K562 (cell line): ENCODE data around the gene PIP5KL1. TPM values are rescaled to one million over a fixed set of nuclear protein-coding genes. Genes with fewer than 3 reads are reported as not detected.

Experiments used
- ATAC-seq: fragments of 200-7000 bp; cut with Tn5 transposase; 3 replicates; pipeline ENCODE4 v1.9.1; 2020; ENCODE audit warnings: moderate library complexity
- BruUV-seq: library from RNA; stranded (reverse); fragments of 400-500 nt; replicated peaks from 2 replicates; lab custom pipeline; 2021; lab: Mats Ljungman, UMichigan
- CTCF ChIA-PET: fragments of 300-600 bp; formaldehyde crosslinking; extraction: SDS; loops from one replicate; lab custom pipeline; 2021; ENCODE audit warnings: low intra/inter-chr PET ratio; lab: Yijun Ruan, JAX
- POLR2A ChIA-PET: fragments of 300-600, 350-650 bp; sonication (Branson Sonifier 250); formaldehyde crosslinking; extraction: SDS; loops from one replicate; lab custom pipeline; 2021; ENCODE audit warnings: antibody characterized with exemption, inconsistent platforms; lab: Yijun Ruan, JAX
- DNase-seq, 4 experiments: peaks; one replicate each; pipeline versions ENCODE4 v3.0.0 to v3.0.0-alpha.2; 2011 to 2018; ENCODE audit warnings: low spot score in 3 of 4, mixed read lengths in 3 of 4; ENCODE audit errors: extremely low read depth in 1 of 4
- FAIRE-seq: peaks from 2 replicates; lab custom pipeline; 2011; peaks lifted over from hg19 to GRCh38; lab: Jason Lieb, UNC
- H2AFZ ChIP-seq: 2 replicates; pipeline ENCODE4 v1.6.0; 2011; ENCODE audit warnings: low read depth, low read length, control low read depth, inconsistent platforms
- H3K27ac ChIP-seq: fragments of 200-600 bp; 3 replicates; pipeline ENCODE4 v1.8.0; 2011; ENCODE audit warnings: low read depth, mild to moderate bottlenecking, control low read depth, inconsistent platforms, low read length, moderate library complexity, mixed read lengths; ENCODE audit errors: extremely low read depth
- H3K27me3 ChIP-seq, 2 experiments: fragments of 300-600 bp in 1 of 2; 2 replicates in 1 of 2; 3 replicates in 1 of 2; pipeline versions ENCODE4 v1.6.0 to v1.8.0; 2011; ENCODE audit warnings: inconsistent platforms in 2 of 2, low read length in 2 of 2, mild to moderate bottlenecking in 1 of 2, mixed read lengths in 1 of 2, moderate library complexity in 1 of 2; ENCODE audit not compliant: control insufficient read depth in 2 of 2, insufficient read depth in 2 of 2
- H3K36me3 ChIP-seq: fragments of 300-600 bp; 3 replicates; pipeline ENCODE4 v1.8.0; 2011; ENCODE audit warnings: mild to moderate bottlenecking, low read length, inconsistent platforms; ENCODE audit not compliant: control insufficient read depth, insufficient read depth
- H3K4me1 ChIP-seq, 2 experiments: fragments of 200-600 bp in 1 of 2; replicated peaks in 1 of 2; 2 replicates in 1 of 2; 3 replicates in 1 of 2; pipeline versions ENCODE4 v1.5.1 to v1.8.0; 2011; ENCODE audit warnings: inconsistent platforms in 2 of 2, low read length in 2 of 2, mild to moderate bottlenecking in 1 of 2, mixed read lengths in 1 of 2, moderate library complexity in 1 of 2; ENCODE audit not compliant: control insufficient read depth in 2 of 2, insufficient read depth in 2 of 2
- H3K4me2 ChIP-seq: 2 replicates; pipeline ENCODE4 v1.6.1; 2011; ENCODE audit warnings: low read length, control low read depth, inconsistent platforms, mixed read lengths; ENCODE audit not compliant: insufficient read depth
- H3K4me3 ChIP-seq: fragments of 200-600 bp; sonication (generic), shearing (Covaris generic); 2 replicates; pipeline ENCODE4 v1.5.1; 2016; ENCODE audit warnings: control low read depth, inconsistent platforms
- H3K79me2 ChIP-seq: fragments of 200-600 bp; 3 replicates; pipeline ENCODE4 v1.8.0; 2011; ENCODE audit warnings: low read length, inconsistent platforms; ENCODE audit not compliant: control insufficient read depth, insufficient read depth
- H3K9ac ChIP-seq, 2 experiments: 2 replicates each; pipeline versions ENCODE4 v1.6.0 to v1.6.1; 2011; ENCODE audit warnings: low read depth in 2 of 2, low read length in 2 of 2, control low read depth in 1 of 2, inconsistent platforms in 1 of 2, mild to moderate bottlenecking in 1 of 2, mixed read lengths in 1 of 2; ENCODE audit not compliant: insufficient read depth in 1 of 2
- H3K9me1 ChIP-seq: one replicate; pipeline ENCODE4 v1.6.0; 2011; ENCODE audit warnings: inconsistent platforms, mild to moderate bottlenecking, low read length, moderate library complexity; ENCODE audit not compliant: control insufficient read depth, insufficient read depth
- H3K9me3 ChIP-seq: replicated peaks from 2 replicates; pipeline ENCODE4 v1.5.1; 2011; ENCODE audit warnings: low read depth, low read length, inconsistent platforms; ENCODE audit not compliant: control insufficient read depth, insufficient read depth
- H4K20me1 ChIP-seq: replicated peaks from 2 replicates; pipeline ENCODE4 v1.6.1; 2011; ENCODE audit warnings: low read length, inconsistent platforms, mixed read lengths; ENCODE audit not compliant: control insufficient read depth, insufficient read depth
- FUS ChIP-seq: fragments of 200-400 bp; formaldehyde crosslinking; optimal IDR thresholded peaks from 2 replicates; pipeline ENCODE3; 2017; ENCODE audit warnings: low read depth, low read length
- HDAC3 ChIP-seq: fragments of 450-650 bp; IDR thresholded peaks from 2 replicates; pipeline ENCODE4 v1.6.1; 2018; ENCODE audit warnings: borderline replicate concordance, mild to moderate bottlenecking, moderate library complexity; ENCODE audit not compliant: partially characterized antibody
- RBFOX2 ChIP-seq: fragments of 200-400 bp; formaldehyde crosslinking; IDR thresholded peaks from 2 replicates; pipeline ENCODE4 v1.6.1; 2017; ENCODE audit warnings: low read depth, mild to moderate bottlenecking, low read length, moderate library complexity
- SP1 ChIP-seq: sonication (generic); formaldehyde crosslinking; IDR thresholded peaks from 2 replicates; pipeline ENCODE4 v1.8.1; 2022; ENCODE audit warnings: mild to moderate bottlenecking, missing genetic modification reagents
- WGBS: fragments of 100-300 bp; shearing (Covaris generic); methylation state at CpG from one replicate; pipeline ENCODE4 v1.1.6; 2016; ENCODE audit warnings: low coverage, mixed read lengths; ENCODE audit not compliant: insufficient coverage; ENCODE audit errors: missing lambda C conversion rate; 5-methylcytosine and 5-hydroxymethylcytosine counted together
- in situ Hi-C: fragments of 300-500 bp; cut with MboI; formaldehyde crosslinking; loops from 4 replicates; pipeline ENCODE4 v1.15.0; 2018; ENCODE audit warnings: inconsistent platforms, mixed read lengths
- intact Hi-C: fragments of 100-400 bp; cut with micrococcal nuclease; formaldehyde crosslinking; loops from 2 replicates; pipeline ENCODE4 v1.14.2; 2022
- polyA plus RNA-seq, 8 experiments: library from polyadenylated mRNA; depleted of rRNA in 4 of 8; stranded (reverse) in 5 of 8; unstranded in 3 of 8; fragments of >200 nt; fragmentation: Nextera tagmentation in 2 of 8; fragmentation: Illumina TruSeq in 1 of 8; extraction: Ambion mirVana in 2 of 8; extraction: Trizol in 1 of 8; gene quantifications; 2 replicates each; pipeline versions ENCODE4 v1.2.1 to v1.2.3, GENCODE V29; 2011 to 2014; ENCODE audit warnings: inconsistent platforms in 1 of 8, missing spikeins in 1 of 8
- total RNA-seq, 7 experiments: library from RNA; depleted of rRNA in 6 of 7; stranded (reverse); fragments of >200 nt in 6 of 7; fragmentation: Illumina TruSeq in 2 of 7; extraction: Trizol in 2 of 7; gene quantifications; 2 replicates each; pipeline versions ENCODE4 v1.2.1 to v1.2.3, GENCODE V29; 2011 to 2021; ENCODE audit warnings: low replicate concordance in 1 of 7
- TF ChIP-seq, protein P1 (sequence below): fragments of 250-450 bp; sonication (Bioruptor Pico); IDR thresholded peaks from 2 replicates; pipeline ENCODE4 v1.8.0; 2021; ENCODE audit warnings: moderate library complexity, mild to moderate bottlenecking, inconsistent platforms
- TF ChIP-seq, protein P2 (sequence below), 2 experiments: fragments of 450-650 bp in 1 of 2; IDR thresholded peaks; 2 replicates each; pipeline ENCODE4 v1.6.1; 2011 to 2017; ENCODE audit warnings: low read depth in 2 of 2, antibody characterized with exemption in 1 of 2, borderline replicate concordance in 1 of 2, low read length in 1 of 2, mild to moderate bottlenecking in 1 of 2, mixed read lengths in 1 of 2; ENCODE audit not compliant: control insufficient read depth in 1 of 2

PIP5KL1 gene
- total and polyA plus RNA-seq, 9 of the 15 experiments (the other 6 are each of a cell fraction or from before 2014, with no cell fraction given), result 0.18 to 4.8 (median 1.2) TPM

DNA sequence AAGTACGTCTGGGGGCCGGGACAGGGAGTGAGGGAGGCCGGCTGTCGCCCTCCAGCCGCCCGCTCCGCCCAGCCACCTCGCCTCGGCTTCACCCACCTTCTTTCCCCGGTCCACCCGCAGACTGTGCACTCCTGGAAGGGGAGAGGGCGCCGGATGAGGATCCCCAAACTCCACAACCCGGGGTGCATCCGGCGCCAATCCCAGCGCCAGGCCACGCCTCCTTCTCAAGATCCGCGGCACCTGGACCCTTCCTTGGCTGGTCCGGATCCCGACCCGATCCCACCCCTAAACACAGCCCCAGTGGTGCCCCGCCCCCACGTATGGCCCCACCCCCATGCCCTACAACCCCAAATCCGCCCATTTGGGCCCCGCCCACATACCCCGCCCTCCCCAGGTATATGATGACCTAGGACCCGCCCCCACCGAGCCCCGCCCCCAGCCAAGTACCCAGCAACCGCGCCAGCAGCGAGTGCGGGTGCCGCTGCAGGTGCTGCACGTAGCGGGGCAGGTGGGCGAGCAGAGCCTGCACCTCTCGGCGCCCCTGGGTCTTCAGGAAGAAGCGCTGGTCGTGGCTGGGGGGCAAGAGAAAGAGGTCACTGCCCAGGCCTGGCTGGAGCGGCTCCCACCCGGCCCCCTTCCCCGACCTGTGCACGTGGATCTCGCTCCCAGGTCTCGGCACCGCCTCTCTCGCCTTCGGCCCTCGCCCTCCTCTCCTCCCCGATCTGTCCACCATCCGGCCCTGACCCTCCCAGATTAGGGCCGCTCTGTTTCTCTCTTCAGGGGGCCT lies 3.2 kb downstream of the PIP5KL1 start (continued):
- TF ChIP-seq, protein P1, sequence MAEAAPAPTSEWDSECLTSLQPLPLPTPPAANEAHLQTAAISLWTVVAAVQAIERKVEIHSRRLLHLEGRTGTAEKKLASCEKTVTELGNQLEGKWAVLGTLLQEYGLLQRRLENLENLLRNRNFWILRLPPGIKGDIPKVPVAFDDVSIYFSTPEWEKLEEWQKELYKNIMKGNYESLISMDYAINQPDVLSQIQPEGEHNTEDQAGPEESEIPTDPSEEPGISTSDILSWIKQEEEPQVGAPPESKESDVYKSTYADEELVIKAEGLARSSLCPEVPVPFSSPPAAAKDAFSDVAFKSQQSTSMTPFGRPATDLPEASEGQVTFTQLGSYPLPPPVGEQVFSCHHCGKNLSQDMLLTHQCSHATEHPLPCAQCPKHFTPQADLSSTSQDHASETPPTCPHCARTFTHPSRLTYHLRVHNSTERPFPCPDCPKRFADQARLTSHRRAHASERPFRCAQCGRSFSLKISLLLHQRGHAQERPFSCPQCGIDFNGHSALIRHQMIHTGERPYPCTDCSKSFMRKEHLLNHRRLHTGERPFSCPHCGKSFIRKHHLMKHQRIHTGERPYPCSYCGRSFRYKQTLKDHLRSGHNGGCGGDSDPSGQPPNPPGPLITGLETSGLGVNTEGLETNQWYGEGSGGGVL (CRISPR knock-in tag), result no peak
- no peak for TF ChIP-seq FUS
- TF ChIP-seq HDAC3, result no peak
- peak; percentile 15; the same call in 1 of the 2 replicates for TF ChIP-seq SP1 (CRISPR knock-in tag)

DNA sequence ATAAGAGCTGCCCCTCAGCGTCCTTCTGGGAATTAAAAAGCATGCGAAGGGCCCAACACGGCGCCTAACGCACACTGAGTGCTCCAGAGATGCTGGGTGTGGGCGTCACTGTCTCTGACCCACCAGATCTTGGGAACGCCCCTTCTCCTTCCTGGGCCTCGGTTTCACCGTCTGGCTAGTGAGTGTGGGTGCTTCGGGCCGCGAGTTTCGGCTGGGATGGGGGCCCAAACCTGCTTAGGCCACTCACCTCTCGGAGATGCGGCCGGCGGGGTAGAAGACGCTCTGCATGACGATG lies 3.7 kb downstream of the PIP5KL1 start:
- no peak for ATAC-seq
- FAIRE-seq, result no peak
- ChIA-PET POLR2A (interaction anchor here (0.6 kb wide), 2 partner anchors 178 to 376 kb away, joined by 3 read pairs; no protein-coding TSS in a partner anchor), CTCF (no interaction called here)
- BruUV-seq, result no TSS peak
- Histone ChIP-seq H3K9me3 (no peaks in the 10 kb centered on the region), H3K4me1 (peaks cover 37 to 63% of the 10 kb centered on the region in 2 experiments), H3K79me2 (no peaks in the 10 kb centered on the region), H3K9me1 (no peaks in the 10 kb centered on the region), H4K20me1 (no peaks in the 10 kb centered on the region), H3K9ac (peak overlapping the region; percentile 6 to 80; a peak in 2 of 4 replicates), H3K36me3 (no peaks in the 10 kb centered on the region), H3K27me3 (no peaks in the 10 kb centered on the region), H3K4me2 (peak overlapping the region; percentile 76), H2AFZ (peak overlapping the region; percentile 86), H3K27ac (no peak overlapping the region), H3K4me3 (peak overlapping the region; percentile 35)
- intact Hi-C loops, result no loop called here
- WGBS, result 38% methylated on average over 15 of the region's 19 CpGs
- no peak for DNase-seq
- in situ Hi-C loops, result loop anchor here (5.0 to 10.0 kb wide), 2 partner anchors 425 to 712 kb away; no protein-coding TSS in a partner anchor
- TF ChIP-seq RBFOX2 (peak; percentile 22; the same call in 1 of the 2 replicates), SP1 (CRISPR knock-in tag) (peak; percentile 13; the same call in 1 of the 2 replicates)
- TF ChIP-seq, protein P2, sequence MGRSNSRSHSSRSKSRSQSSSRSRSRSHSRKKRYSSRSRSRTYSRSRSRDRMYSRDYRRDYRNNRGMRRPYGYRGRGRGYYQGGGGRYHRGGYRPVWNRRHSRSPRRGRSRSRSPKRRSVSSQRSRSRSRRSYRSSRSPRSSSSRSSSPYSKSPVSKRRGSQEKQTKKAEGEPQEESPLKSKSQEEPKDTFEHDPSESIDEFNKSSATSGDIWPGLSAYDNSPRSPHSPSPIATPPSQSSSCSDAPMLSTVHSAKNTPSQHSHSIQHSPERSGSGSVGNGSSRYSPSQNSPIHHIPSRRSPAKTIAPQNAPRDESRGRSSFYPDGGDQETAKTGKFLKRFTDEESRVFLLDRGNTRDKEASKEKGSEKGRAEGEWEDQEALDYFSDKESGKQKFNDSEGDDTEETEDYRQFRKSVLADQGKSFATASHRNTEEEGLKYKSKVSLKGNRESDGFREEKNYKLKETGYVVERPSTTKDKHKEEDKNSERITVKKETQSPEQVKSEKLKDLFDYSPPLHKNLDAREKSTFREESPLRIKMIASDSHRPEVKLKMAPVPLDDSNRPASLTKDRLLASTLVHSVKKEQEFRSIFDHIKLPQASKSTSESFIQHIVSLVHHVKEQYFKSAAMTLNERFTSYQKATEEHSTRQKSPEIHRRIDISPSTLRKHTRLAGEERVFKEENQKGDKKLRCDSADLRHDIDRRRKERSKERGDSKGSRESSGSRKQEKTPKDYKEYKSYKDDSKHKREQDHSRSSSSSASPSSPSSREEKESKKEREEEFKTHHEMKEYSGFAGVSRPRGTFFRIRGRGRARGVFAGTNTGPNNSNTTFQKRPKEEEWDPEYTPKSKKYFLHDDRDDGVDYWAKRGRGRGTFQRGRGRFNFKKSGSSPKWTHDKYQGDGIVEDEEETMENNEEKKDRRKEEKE (IDR thresholded peaks at IDR 0.05; ENCODE audit: borderline replicate concordance in 1 of 2, control insufficient read depth in 1 of 2, low read depth in 2 of 2, low read length in 1 of 2), result no peak
